PC-9 (cell line): ENCODE results near the gene ADGRL1. TPM values are rescaled to one million over a fixed set of nuclear protein-coding genes. Genes with fewer than 3 reads are reported as not detected.
"Not testable (repeated sequence)": the region's sequence is repeated elsewhere in the genome, so short reads cannot be mapped to it uniquely, and the experiment has no call there.

Experiments used
- BruUV-seq: library from RNA; stranded (reverse); fragments of 400-500 nt; replicated peaks from 2 replicates; lab custom pipeline; 2021; lab: Mats Ljungman, UMichigan
- CTCF ChIA-PET: fragments of 300-600 bp; sonication (Branson Sonifier 250); formaldehyde crosslinking; loops from one replicate; lab custom pipeline; 2022; ENCODE audit warnings: antibody characterized with exemption; lab: Charles Lee
- POLR2A ChIA-PET: fragments of 300-600 bp; sonication (Branson Sonifier 250); formaldehyde crosslinking; loops from one replicate; lab custom pipeline; 2022; ENCODE audit warnings: antibody characterized with exemption; ENCODE audit not compliant: unreplicated experiment; lab: Charles Lee
- DNase-seq, 2 experiments: peaks; one replicate each; pipeline versions ENCODE4 v3.0.0 to v3.0.0-alpha.2; 2015 to 2022; ENCODE audit warnings: mixed read lengths in 1 of 2
- H2AFZ ChIP-seq: fragments of 200-600 bp; sonication (generic); 2 replicates; pipeline ENCODE4 v1.8.1; 2017; ENCODE audit warnings: antibody characterized with exemption
- H3F3A ChIP-seq: fragments of 200-600 bp; sonication (generic); 2 replicates; pipeline ENCODE4 v1.8.1; 2017; ENCODE audit warnings: antibody characterized with exemption, mild to moderate bottlenecking, low read depth; ENCODE audit not compliant: insufficient read depth
- H3K27ac ChIP-seq: fragments of 200-600 bp; sonication (generic); 2 replicates; pipeline ENCODE4 v1.6.1; 2016; ENCODE audit warnings: mixed run types
- H3K27me3 ChIP-seq: fragments of 200-600 bp; sonication (generic); 2 replicates; pipeline ENCODE4 v1.6.1; 2016; ENCODE audit warnings: low read depth, mixed run types; ENCODE audit not compliant: insufficient read depth
- H3K36me3 ChIP-seq: fragments of 200-600 bp; sonication (generic); 2 replicates; pipeline ENCODE4 v1.6.1; 2016; ENCODE audit warnings: low read depth, mixed run types
- H3K4me1 ChIP-seq: fragments of 200-600 bp; sonication (generic); replicated peaks from 2 replicates; pipeline ENCODE4 v1.6.1; 2016; ENCODE audit warnings: mixed run types; ENCODE audit not compliant: insufficient read depth
- H3K4me2 ChIP-seq: fragments of 200-600 bp; sonication (generic); 2 replicates; pipeline ENCODE4 v1.6.1; 2017; ENCODE audit warnings: mixed run types
- H3K4me3 ChIP-seq: fragments of 200-600 bp; sonication (generic); 2 replicates; pipeline ENCODE4 v1.6.1; 2016; ENCODE audit warnings: mixed run types
- H3K79me2 ChIP-seq: fragments of 200-600 bp; sonication (generic); 2 replicates; pipeline ENCODE4 v1.6.1; 2017; ENCODE audit warnings: low read depth, mixed run types
- H3K9me2 ChIP-seq: fragments of 200-600 bp; sonication (generic); 2 replicates; pipeline ENCODE4 v1.8.1; 2017; ENCODE audit warnings: mild to moderate bottlenecking; ENCODE audit not compliant: insufficient read depth
- H3K9me3 ChIP-seq: fragments of 200-600 bp; sonication (generic); 2 replicates; pipeline ENCODE4 v1.8.1; 2016; ENCODE audit warnings: low read depth; ENCODE audit not compliant: insufficient read depth
- H4K20me1 ChIP-seq: fragments of 200-600 bp; sonication (generic); 2 replicates; pipeline ENCODE4 v1.8.1; 2017; ENCODE audit not compliant: insufficient read depth
- CTCF ChIP-seq: fragments of 200-600 bp; sonication (generic); conservative IDR thresholded peaks from 2 replicates; pipeline ENCODE4 v1.6.1; 2017; ENCODE audit warnings: mixed run types, antibody characterized with exemption, mild to moderate bottlenecking, moderate library complexity
- EZH2 ChIP-seq: fragments of 200-600 bp; sonication (generic); IDR thresholded peaks from 2 replicates; pipeline ENCODE4 v1.8.0; 2017; ENCODE audit warnings: antibody characterized with exemption, low read depth
- intact Hi-C: fragments of 100-400 bp; cut with micrococcal nuclease; formaldehyde crosslinking; loops from one replicate; pipeline ENCODE4 v1.10.0; 2022; ENCODE audit not compliant: unreplicated experiment
- total RNA-seq: library from RNA; stranded (reverse); gene quantifications from 2 replicates; pipeline ENCODE4 v1.2.3, GENCODE V29; 2021

ADGRL1 gene
- total RNA-seq, 1 experiment from 2014 or later: 31.5 TPM

- Histone ChIP-seq H3K27me3 (no peaks in the 10 kb centered on the region), H3F3A (no peaks in the 10 kb centered on the region), H3K4me1 (no peaks in the 10 kb centered on the region), H3K79me2 (no peaks in the 10 kb centered on the region), H4K20me1 (no peaks in the 10 kb centered on the region), H3K9me2 (no peaks in the 10 kb centered on the region), H2AFZ (no peak overlapping the region), H3K27ac (no peak overlapping the region), H3K9me3 (no peaks in the 10 kb centered on the region), H3K4me3 (no peak overlapping the region), H3K36me3 (no peaks in the 10 kb centered on the region), H3K4me2 (no peak overlapping the region)
- intact Hi-C loops: no loop called here
- ChIA-PET POLR2A (no interaction called here), CTCF (no interaction called here)
- DNase-seq: no peak
- BruUV-seq: no TSS peak
- no peak for TF ChIP-seq EZH2
- TF ChIP-seq CTCF: no peak
Measured at GRCh38 chr19:14237014-14237941, 31.3 kb upstream of the ADGRL1 start.

- H3K9me2 ChIP-seq, H3K27ac ChIP-seq, H3K4me2 ChIP-seq, H3K9me3 ChIP-seq, H3K79me2 ChIP-seq, H3K36me3 ChIP-seq, H3K27me3 ChIP-seq, intact Hi-C loops, DNase-seq, CTCF ChIA-PET, H3F3A ChIP-seq, H3K4me3 ChIP-seq, H4K20me1 ChIP-seq, BruUV-seq, H3K4me1 ChIP-seq, POLR2A ChIA-PET, H2AFZ ChIP-seq: not testable (repeated sequence)
Measured at GRCh38 chr19:14232945-14233344, 27.0 kb upstream of the ADGRL1 start.

- H3K27me3 ChIP-seq, POLR2A ChIA-PET, BruUV-seq, H3K4me3 ChIP-seq, H4K20me1 ChIP-seq, H3F3A ChIP-seq, intact Hi-C loops, DNase-seq, H2AFZ ChIP-seq, CTCF ChIA-PET, H3K9me3 ChIP-seq, H3K36me3 ChIP-seq, H3K4me1 ChIP-seq, H3K9me2 ChIP-seq, H3K27ac ChIP-seq, H3K4me2 ChIP-seq, H3K79me2 ChIP-seq: not testable (repeated sequence)
Measured at GRCh38 chr19:14228446-14229071, 22.6 kb upstream of the ADGRL1 start.

- H3K27ac ChIP-seq, DNase-seq: not testable (repeated sequence)
Measured at GRCh38 chr19:14226498-14226897, 20.5 kb upstream of the ADGRL1 start.

More at GRCh38 chr19:14226498-14226897, 20.5 kb upstream of the ADGRL1 start:
- H3F3A ChIP-seq, H3K27me3 ChIP-seq, H3K9me3 ChIP-seq, H3K4me1 ChIP-seq, H3K36me3 ChIP-seq, H3K4me2 ChIP-seq, CTCF ChIA-PET, intact Hi-C loops, H2AFZ ChIP-seq, H4K20me1 ChIP-seq, BruUV-seq, H3K79me2 ChIP-seq, POLR2A ChIA-PET, H3K9me2 ChIP-seq, H3K4me3 ChIP-seq: not testable (repeated sequence)
